ENCODE measurements around the gene GRIN3A.
"Not testable (repeated sequence)": the region's sequence is repeated elsewhere in the genome, so short reads cannot be mapped to it uniquely, and the experiment has no call there.

GRIN3A gene

DNA sequence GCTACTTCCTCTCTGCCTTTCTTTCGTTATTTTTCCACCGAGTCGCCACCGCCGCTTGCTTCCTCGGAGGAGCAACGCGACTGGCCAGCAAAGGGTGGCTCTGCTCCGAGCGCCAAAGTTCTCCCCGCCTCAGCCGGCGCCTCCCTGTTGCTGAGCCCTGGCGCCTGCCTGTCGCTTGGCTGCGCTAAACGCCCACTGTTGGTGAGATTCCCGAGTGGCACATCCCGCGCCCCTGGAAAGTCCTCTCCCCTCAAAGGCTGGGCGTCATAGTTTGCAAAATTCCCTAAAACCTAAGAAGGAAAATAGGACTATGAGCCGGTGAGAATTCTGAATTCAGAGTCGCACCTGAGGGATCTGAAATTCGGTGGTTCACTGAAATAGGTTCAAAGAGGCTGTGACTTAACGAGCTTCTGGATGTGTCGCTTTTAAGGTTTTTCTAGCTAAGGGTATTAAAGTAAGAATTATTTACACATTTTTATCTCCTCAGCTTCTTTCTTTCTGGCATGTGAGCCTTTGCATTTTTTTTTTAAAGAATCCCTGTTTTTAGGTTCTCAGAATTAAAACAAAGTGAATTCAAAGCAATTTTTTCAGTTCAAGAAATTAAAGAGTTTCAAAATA is at the start of gene GRIN3A:
Gene GRIN3A, minus strand, starts transcription at position 82 of the 618 bp plus-strand sequence. CDS start 668 bp downstream, outside the sequence.
- H3K4me1 Mint-ChIP-seq = peaks cover 3% of the 10 kb centered on the region
- no peaks in the 10 kb centered on the region for H3K36me3 Mint-ChIP-seq
- peaks cover 47% of the 10 kb centered on the region for H3K27me3 Mint-ChIP-seq
- CTCF ChIA-PET = no interaction called here
- peak within 1 kb of the TSS; percentile 27 for H3K4me3 Mint-ChIP-seq
- no peak within 1 kb of the TSS for H3K27ac Mint-ChIP-seq
- no peaks in the 10 kb centered on the region for H3K9me3 Mint-ChIP-seq
- no peak for DNase-seq

DNA sequence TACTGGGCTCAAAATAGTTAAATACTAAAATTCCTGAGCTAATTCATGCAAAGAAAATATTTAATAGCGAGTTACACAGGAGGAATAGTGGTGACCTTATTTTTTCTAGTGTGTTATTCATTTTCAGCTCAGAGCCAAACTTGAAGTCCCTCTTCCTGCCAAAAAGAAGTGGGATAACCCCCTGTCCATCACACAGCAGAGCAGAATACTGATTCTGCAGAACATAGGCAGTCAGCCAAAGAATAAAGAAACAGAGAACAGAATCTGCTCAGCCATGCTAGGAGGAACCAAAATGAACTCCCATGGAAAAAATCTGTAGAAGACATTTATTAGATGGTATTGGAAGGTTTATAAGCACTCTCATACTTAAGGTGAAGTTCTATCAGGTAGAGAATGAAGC is 49.4 kb upstream of the GRIN3A start:
- Mint-ChIP-seq H3K36me3 (no peaks in the 10 kb centered on the region), H3K4me3 (no peak overlapping the region), H3K4me1 (no peaks in the 10 kb centered on the region), H3K27me3 (no peaks in the 10 kb centered on the region), H3K9me3 (no peaks in the 10 kb centered on the region), H3K27ac (no peak overlapping the region)
- no peak for DNase-seq
- CTCF ChIA-PET = no interaction called here

DNA sequence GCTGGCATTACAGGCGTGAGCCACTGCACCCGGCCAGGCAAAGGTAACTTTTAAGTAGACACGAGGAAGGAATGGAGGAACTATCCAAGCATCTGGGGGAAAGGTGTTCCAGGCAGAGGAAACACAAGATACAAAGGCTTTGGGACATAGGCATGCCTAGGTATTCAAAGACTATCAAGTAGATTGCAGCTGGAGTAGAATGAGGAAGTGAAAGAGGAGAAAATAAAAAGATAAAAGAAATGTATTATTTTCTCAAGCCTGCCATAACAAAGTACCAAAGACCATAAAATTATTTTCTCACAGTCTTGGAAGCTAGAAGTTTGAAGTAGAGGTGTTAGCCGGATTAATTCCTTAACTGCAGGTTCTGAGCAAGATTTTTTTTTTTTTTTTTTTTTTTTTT is 39.9 kb upstream of the GRIN3A start:
- DNase-seq = no peak
- CTCF ChIA-PET = no interaction called here
- Mint-ChIP-seq H3K27me3 (no peaks in the 10 kb centered on the region), H3K27ac (no peak overlapping the region), H3K36me3 (no peaks in the 10 kb centered on the region), H3K9me3 (no peaks in the 10 kb centered on the region), H3K4me3 (no peak overlapping the region), H3K4me1 (no peaks in the 10 kb centered on the region)

DNA sequence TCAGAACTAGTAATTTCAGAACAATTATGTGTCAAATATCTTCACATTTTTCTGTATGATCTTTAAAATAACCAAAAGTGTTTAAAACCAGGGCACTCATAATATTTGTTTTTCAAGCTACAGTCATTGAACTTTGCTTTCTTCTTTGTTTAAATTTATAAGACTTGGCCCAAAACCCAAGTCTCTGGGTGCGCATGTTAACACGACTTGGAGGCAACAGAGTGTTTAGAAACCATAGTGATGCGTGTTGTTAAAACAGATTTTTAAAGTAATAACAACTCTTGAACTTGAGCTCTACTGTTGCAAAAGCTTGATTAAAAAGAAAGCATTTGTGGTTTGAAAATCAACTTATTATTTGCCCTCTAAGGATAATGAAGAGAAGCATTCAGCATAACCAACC is 26.0 kb upstream of the GRIN3A start:
- Mint-ChIP-seq H3K36me3 (no peaks in the 10 kb centered on the region), H3K27me3 (no peaks in the 10 kb centered on the region), H3K9me3 (no peaks in the 10 kb centered on the region), H3K4me1 (no peaks in the 10 kb centered on the region), H3K27ac (no peak overlapping the region), H3K4me3 (no peak overlapping the region)
- DNase-seq = no peak
- CTCF ChIA-PET = no interaction called here

DNA sequence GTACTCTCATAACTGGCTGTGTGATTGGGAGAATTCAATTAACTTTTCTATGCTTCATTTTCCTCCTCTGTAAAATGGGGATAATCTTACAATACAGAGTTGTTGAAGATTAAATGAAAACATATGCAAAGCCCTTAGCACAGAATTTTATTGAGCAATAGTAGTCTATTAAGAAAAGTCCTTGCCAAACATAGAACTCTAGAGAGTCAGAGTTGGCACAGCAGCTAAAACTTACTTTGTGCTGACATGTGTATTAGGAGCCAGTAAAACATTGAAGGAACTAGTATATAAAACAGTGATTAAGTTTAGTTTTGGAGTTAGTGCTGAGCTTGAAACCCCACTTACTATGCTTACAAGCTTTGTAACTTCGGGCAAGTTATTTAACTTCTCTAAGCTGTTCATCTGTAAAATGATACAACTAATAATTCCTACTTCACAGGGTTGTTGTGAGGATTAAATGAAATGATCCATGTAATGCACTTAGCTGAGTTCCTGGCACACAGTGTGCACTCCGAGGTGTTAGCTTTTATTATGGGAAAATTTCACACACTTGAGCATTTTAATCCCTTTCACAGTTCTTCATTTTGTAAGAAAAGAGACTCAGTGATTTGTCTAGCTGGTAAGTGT is 20.0 kb upstream of the GRIN3A start:
- H3K36me3 Mint-ChIP-seq = no peaks in the 10 kb centered on the region
- CTCF ChIA-PET = no interaction called here
- no peaks in the 10 kb centered on the region for H3K4me1 Mint-ChIP-seq
- H3K4me3 Mint-ChIP-seq = no peak overlapping the region
- no peaks in the 10 kb centered on the region for H3K27me3 Mint-ChIP-seq
- H3K27ac Mint-ChIP-seq = no peak overlapping the region
- no peak for DNase-seq
- no peaks in the 10 kb centered on the region for H3K9me3 Mint-ChIP-seq

DNA sequence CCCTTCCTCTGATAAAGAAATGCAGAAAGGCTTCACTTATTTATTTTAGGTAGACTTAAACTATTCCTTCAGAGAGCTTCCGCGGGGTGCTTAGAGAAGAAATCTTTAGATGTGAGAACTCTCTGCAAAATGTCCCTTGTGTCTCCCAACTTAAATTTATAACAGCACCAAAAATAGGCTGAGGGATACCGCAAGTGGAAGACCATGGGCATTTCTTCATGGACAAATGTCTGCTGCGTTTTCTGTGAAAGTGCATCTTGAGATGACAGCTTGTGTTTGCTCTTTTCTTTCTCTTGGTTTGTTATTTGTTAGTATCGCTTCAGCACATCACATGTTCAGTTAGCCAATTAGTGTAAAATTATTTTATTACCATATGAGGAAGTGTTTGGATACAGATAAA is 15.3 kb upstream of the GRIN3A start:
- no peaks in the 10 kb centered on the region for H3K36me3 Mint-ChIP-seq
- no peak overlapping the region for H3K27ac Mint-ChIP-seq
- H3K4me3 Mint-ChIP-seq = no peak overlapping the region
- no peak for DNase-seq
- H3K9me3 Mint-ChIP-seq = no peaks in the 10 kb centered on the region
- no peaks in the 10 kb centered on the region for H3K4me1 Mint-ChIP-seq
- H3K27me3 Mint-ChIP-seq = no peaks in the 10 kb centered on the region
- CTCF ChIA-PET = no interaction called here

DNA sequence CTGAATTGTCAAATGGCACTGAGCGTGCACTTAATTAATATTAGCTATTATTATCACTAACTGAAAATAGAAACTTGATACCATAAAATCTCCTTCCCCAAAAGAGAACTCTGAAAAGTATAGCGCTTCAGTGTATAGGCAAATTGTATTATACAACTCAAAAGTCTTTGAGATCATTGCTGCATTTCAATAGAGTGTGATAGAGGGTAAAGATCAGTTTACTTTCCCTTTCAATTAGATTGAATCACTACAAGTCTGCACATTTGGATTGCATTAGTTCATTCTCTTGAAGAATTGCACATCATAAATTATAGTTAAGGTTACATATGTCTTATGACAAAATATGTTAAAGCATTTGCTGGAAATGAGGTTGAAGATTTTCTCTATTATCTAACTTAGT is 13.4 kb upstream of the GRIN3A start:
- Mint-ChIP-seq H3K4me3 (no peak overlapping the region), H3K27ac (no peak overlapping the region), H3K27me3 (no peaks in the 10 kb centered on the region), H3K4me1 (no peaks in the 10 kb centered on the region), H3K36me3 (no peaks in the 10 kb centered on the region), H3K9me3 (no peaks in the 10 kb centered on the region)
- no peak for DNase-seq
- CTCF ChIA-PET = interaction anchor here (2.0 kb wide), 1 partner anchor 24 kb away, joined by 6 read pairs; no protein-coding TSS in a partner anchor

DNA sequence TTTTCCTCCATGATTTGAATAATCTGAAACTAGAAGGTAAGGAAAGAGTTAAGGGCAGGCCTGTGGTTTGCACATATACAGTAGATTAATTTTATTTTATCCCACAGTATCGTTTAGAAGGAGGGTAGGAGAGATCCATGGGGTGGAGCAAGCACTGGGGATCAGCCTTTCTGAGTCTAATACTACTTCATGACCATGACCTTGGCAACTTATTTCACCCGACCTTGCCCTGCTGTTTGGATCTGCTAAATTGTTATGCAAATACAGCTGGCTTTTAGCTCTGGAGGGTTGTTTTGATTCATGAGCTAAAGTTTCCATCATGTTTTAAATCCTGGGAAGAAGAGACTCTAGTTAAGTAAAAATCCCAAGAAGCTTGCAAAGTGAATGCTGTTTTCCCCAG is 864 bp upstream of the GRIN3A start:
- Mint-ChIP-seq H3K9me3 (no peaks in the 10 kb centered on the region), H3K27me3 (peaks cover 47% of the 10 kb centered on the region), H3K27ac (no peak overlapping the region), H3K4me3 (no peak overlapping the region), H3K36me3 (no peaks in the 10 kb centered on the region), H3K4me1 (peaks cover 3% of the 10 kb centered on the region)
- CTCF ChIA-PET = no interaction called here
- no peak for DNase-seq

DNA sequence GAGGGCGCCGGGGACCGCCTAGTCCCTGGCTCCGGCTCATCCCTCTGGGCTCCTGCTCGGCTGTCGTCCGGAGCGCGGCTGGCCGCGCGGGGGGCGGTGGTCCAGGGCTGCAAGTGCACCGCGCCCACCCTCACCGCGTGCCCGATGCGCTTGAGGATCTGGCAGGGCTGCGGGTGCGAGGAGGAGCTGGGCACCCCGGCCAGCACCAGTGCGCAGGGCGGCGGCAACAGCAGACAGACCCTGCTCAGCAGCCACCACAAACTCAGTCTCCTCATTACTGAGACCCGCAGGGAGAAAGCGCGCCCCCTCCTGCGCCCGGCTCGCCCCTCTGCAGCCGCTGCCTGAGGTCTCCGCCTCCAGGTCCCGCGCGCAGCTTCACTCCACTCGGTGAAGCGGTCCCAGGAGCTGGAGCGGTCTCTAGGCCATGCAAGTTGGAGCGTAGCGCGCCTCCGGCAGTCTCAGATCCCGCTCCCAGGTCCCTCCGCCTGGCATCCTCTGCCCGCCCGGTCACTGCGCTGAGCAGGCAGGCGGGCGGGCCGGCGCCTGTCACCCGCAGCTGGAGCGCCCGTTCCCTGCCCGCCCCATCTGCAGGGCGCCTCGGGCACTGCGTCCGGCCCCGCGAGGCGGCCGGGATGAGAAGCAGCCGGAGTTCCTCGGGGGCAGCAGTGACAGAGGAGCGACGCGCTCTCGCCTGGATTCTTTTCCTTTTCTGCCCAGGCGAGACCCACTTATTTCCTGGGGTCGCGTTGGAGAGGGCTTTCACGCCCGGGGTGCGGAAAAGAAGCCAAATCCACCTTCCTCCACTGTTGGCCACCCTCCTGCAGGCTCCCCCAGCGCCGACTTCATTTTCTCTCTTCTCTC is 512 bp downstream of the GRIN3A start:
- H3K36me3 Mint-ChIP-seq = no peaks in the 10 kb centered on the region
- H3K27me3 Mint-ChIP-seq = peaks cover 47% of the 10 kb centered on the region
- CTCF ChIA-PET = no interaction called here
- no peaks in the 10 kb centered on the region for H3K9me3 Mint-ChIP-seq
- H3K4me3 Mint-ChIP-seq = peak overlapping the region; percentile 27
- peaks cover 3% of the 10 kb centered on the region for H3K4me1 Mint-ChIP-seq
- no peak overlapping the region for H3K27ac Mint-ChIP-seq
- no peak for DNase-seq

DNA sequence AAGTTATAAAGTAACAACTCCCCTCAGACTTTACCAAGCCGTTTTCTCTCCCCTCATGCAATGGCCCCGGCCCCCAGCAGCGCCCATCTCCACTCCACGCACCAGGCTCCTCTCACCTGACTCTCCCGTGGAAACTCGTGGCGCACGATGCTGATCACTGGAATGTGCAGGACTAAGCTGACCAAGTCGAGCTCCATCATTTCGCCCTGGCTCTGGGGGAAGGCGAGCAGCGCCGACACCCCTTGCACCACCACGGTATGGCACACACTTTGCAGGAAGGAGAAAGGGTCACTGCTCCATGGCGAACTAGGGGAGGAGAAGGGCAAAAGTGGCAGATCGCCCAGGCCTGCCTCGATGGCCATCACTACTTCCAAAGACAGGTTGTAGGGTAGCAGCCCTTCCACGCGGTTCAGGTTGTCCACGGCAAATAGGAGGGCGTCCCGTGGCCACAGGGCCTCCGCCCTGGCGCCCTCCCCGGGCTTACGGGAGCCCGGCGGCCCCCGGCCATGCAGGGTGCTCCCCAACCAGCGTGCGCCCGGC is 1.2 kb downstream of the GRIN3A start:
- no peak overlapping the region for H3K27ac Mint-ChIP-seq
- H3K36me3 Mint-ChIP-seq = no peaks in the 10 kb centered on the region
- no peak for DNase-seq
- peaks cover 47% of the 10 kb centered on the region for H3K27me3 Mint-ChIP-seq
- no peaks in the 10 kb centered on the region for H3K9me3 Mint-ChIP-seq
- CTCF ChIA-PET = no interaction called here
- peaks cover 3% of the 10 kb centered on the region for H3K4me1 Mint-ChIP-seq
- no peak overlapping the region for H3K4me3 Mint-ChIP-seq

DNA sequence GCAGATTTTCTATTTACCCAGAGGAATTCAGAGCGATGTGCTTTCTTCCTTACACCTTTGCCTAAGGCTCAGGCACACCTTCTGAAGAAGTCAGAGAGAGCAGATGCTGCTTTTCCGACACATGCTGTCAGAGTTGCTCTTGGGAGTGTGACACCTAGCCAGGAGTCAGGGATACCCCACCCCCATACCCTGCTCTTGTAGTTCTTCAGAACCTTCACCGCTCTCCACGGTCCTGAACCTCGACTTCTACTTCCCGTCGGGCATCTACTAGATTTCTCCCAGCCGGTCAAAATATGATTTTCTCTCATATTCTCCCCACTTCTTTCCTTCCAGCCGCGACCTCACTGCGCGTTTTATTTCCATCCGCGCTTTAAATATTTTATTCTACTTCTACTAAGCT is 1.7 kb downstream of the GRIN3A start:
- peaks cover 47% of the 10 kb centered on the region for H3K27me3 Mint-ChIP-seq
- H3K36me3 Mint-ChIP-seq = no peaks in the 10 kb centered on the region
- CTCF ChIA-PET = no interaction called here
- no peak overlapping the region for H3K4me3 Mint-ChIP-seq
- H3K4me1 Mint-ChIP-seq = peaks cover 3% of the 10 kb centered on the region
- no peak overlapping the region for H3K27ac Mint-ChIP-seq
- DNase-seq = peak; percentile 29
- no peaks in the 10 kb centered on the region for H3K9me3 Mint-ChIP-seq

DNA sequence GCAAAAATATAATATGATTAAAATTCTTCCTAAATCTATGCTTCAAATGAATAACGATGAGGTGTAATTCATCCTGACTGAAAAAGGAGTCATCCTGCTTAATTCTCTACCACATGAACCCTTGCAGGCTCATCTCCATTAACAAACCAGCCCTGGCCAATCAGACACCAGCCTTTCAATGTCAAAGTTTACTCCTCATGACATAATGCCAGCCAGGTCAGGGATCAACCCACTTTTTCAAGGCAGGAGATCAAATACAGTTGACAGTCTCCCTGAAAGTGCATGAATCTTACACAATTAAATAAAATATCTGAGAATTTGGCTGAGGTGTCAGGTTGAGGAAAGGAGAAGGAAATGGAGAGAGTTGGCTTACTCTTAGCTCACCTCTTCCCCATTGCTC is 7.0 kb downstream of the GRIN3A start:
- Mint-ChIP-seq H3K27ac (no peak overlapping the region), H3K4me1 (no peaks in the 10 kb centered on the region), H3K27me3 (peaks cover under 1% of the 10 kb centered on the region), H3K36me3 (no peaks in the 10 kb centered on the region), H3K4me3 (no peak overlapping the region), H3K9me3 (no peaks in the 10 kb centered on the region)
- DNase-seq = no peak
- CTCF ChIA-PET = no interaction called here

DNA sequence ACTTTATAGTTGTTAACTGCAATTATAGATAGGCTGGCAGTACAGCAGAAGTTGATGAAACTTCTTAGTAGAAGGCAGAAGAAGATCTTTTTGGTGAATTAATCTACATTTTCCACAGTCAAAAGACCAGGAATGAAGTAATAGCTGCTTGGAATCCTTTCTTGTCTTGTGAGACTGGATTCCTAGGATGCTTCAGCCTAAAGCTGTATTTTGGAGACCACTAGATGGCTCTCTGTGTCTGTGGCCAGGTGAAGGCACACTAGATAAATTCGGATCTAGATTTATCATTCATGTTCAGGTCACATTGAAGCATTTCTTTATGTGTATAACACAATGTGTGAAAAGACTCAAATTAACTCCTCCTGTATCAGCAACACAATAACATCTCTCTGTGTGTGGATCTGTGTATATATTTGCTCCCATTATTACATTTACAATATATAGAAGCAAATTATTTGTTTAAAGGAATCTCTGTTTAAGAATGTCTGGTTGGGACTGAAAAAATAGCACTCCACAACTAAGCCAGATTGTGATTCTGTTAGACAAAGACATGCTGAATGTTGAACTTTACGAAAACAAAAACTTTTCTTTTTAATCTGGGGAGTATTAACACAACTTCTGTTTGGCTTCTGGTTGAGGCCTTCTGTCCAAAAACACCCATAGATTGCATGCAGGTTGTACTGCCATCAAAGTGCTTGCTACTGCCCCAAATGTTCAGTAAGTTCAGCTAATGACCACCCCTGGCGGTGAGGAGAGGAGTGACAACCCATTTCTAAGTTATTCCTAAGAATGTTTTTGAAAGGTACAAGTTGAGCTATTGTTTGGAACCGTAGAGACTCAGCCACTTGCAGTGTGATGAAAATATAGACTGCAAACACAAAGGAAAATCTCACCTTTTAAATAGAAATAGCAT is 10.6 kb downstream of the GRIN3A start:
- no peak for DNase-seq
- Mint-ChIP-seq H3K36me3 (no peaks in the 10 kb centered on the region), H3K27ac (no peak overlapping the region), H3K9me3 (no peaks in the 10 kb centered on the region), H3K4me1 (no peaks in the 10 kb centered on the region), H3K27me3 (no peaks in the 10 kb centered on the region), H3K4me3 (no peak overlapping the region)
- CTCF ChIA-PET = interaction anchor here (1.0 to 1.8 kb wide), 6 partner anchors 9 to 129 kb away, joined by 3 to 7 read pairs (median 4); no protein-coding TSS in a partner anchor

DNA sequence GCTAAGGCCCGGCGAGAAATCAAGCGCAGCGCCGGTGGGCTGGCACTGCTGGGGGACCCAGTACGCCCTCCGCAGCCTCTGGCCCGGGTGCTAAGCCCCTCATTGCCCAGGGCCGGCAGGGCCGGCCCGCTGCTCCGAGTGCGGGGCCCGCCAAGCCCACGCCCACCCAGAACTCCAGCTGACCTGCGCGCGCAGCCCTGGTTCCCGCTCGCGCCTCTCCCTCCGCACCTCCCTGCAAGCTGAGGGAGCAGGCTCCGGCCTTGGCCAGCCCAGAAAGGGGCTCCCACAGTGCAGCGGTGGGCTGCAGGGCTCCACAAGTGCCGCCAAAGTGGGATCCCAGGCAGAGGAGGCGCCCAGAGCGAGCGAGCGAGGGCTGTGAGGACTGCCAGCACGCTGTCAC is 14.2 kb downstream of the GRIN3A start:
- H3K4me3 Mint-ChIP-seq, H3K27ac Mint-ChIP-seq, CTCF ChIA-PET, H3K27me3 Mint-ChIP-seq, H3K9me3 Mint-ChIP-seq, H3K36me3 Mint-ChIP-seq, H3K4me1 Mint-ChIP-seq, DNase-seq: not testable (repeated sequence)
